ENCODE data around the gene TNN. TPM values are rescaled to one million over a fixed set of nuclear protein-coding genes. Genes with fewer than 3 reads are reported as not detected.

Gene TNN
- total RNA-seq, 4 donors from 2014 or later, result 0.16 to 2.2 (median 0.63) TPM

- Histone ChIP-seq H3K4me1 (peaks cover 2% of the 10 kb centered on the region), H3K4me3 (no peak overlapping the region), H3K27me3 (no peaks in the 10 kb centered on the region), H3K9me3 (no peaks in the 10 kb centered on the region), H3K27ac (no peak overlapping the region), H3K36me3 (peaks cover 12% of the 10 kb centered on the region)
- TF ChIP-seq POLR2A (IDR thresholded peaks at IDR 0.05) (no peak), EP300 (IDR thresholded peaks at IDR 0.05) (no peak), POLR2AphosphoS5 (IDR thresholded peaks at IDR 0.05) (no peak)
- TF ChIP-seq, protein P1, sequence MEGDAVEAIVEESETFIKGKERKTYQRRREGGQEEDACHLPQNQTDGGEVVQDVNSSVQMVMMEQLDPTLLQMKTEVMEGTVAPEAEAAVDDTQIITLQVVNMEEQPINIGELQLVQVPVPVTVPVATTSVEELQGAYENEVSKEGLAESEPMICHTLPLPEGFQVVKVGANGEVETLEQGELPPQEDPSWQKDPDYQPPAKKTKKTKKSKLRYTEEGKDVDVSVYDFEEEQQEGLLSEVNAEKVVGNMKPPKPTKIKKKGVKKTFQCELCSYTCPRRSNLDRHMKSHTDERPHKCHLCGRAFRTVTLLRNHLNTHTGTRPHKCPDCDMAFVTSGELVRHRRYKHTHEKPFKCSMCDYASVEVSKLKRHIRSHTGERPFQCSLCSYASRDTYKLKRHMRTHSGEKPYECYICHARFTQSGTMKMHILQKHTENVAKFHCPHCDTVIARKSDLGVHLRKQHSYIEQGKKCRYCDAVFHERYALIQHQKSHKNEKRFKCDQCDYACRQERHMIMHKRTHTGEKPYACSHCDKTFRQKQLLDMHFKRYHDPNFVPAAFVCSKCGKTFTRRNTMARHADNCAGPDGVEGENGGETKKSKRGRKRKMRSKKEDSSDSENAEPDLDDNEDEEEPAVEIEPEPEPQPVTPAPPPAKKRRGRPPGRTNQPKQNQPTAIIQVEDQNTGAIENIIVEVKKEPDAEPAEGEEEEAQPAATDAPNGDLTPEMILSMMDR (IDR thresholded peaks at IDR 0.05), result no peak
- WGBS, result 90% methylated on average over 4 of the region's 4 CpGs
- no peak for DNase-seq (ENCODE audit: low spot score in 2 of 2)
Observed at GRCh38 chr1:175168782-175169181, 101.1 kb downstream of the TNN start.

DNA sequence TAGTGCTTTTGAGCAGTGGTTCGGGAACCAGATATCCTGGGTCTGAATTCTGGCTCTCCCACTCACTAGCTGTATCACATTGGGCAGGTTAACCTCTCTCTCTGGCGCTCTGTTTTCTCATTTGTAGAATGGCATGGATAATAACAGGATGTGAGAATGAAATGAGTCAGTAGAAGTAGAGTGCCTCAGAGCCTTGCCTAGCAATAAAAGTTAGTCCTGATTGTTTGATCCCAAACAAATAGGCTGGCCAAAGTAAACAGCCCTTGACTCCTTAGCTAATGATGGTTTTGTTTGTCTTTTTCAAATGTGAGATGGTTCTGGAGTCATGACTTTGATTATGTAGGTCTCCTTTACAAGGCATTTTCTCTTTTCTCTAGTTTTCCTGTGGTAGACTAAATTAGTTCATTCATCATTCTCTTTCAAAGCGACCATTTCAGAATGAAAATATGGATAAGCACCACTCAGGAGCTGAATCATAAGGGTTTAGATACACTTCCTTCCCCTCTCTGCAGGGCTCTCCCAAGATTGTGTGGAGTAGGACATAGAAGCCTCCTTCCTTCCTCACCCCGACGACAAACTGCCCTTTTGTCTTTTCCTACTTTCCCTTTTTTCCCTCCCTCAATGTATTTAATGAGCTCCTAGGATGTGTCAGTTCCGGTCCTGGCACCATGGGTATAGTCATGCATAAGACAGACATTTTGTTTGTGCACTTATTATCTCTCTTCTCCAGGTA, 101.8 kb downstream of the TNN start:
- no peaks in the 10 kb centered on the region for H3K27me3 ChIP-seq
- no peak overlapping the region for H3K4me3 ChIP-seq
- no peak for DNase-seq (ENCODE audit: low spot score in 2 of 2)
- H3K4me1 ChIP-seq, result peaks cover 9% of the 10 kb centered on the region
- H3K36me3 ChIP-seq, result peaks cover 10% of the 10 kb centered on the region
- H3K9me3 ChIP-seq, result no peaks in the 10 kb centered on the region
- TF ChIP-seq POLR2AphosphoS5 (IDR thresholded peaks at IDR 0.05) (no peak), POLR2A (IDR thresholded peaks at IDR 0.05) (no peak), EP300 (IDR thresholded peaks at IDR 0.05) (no peak)
- no peak overlapping the region for H3K27ac ChIP-seq
- WGBS, result 86% methylated on average over 6 of the region's 6 CpGs

GRCh38 chr1:175171036-175171913, 103.6 kb downstream of the TNN start:
- no peak for DNase-seq (ENCODE audit: low spot score in 2 of 2)
- TF ChIP-seq EP300 (IDR thresholded peaks at IDR 0.05) (no peak), POLR2AphosphoS5 (IDR thresholded peaks at IDR 0.05) (no peak), POLR2A (IDR thresholded peaks at IDR 0.05) (no peak)
- TF ChIP-seq, protein P1 (IDR thresholded peaks at IDR 0.05), result no peak
- H3K36me3 ChIP-seq, result peaks cover under 1% of the 10 kb centered on the region
- no peaks in the 10 kb centered on the region for H3K9me3 ChIP-seq
- peaks cover 11% of the 10 kb centered on the region for H3K4me1 ChIP-seq
- WGBS, result 91% methylated on average over 9 of the region's 9 CpGs
- H3K27me3 ChIP-seq, result no peaks in the 10 kb centered on the region
- H3K27ac ChIP-seq, result no peak overlapping the region
- H3K4me3 ChIP-seq, result no peak overlapping the region

- DNase-seq (ENCODE audit: low spot score in 2 of 2), result no peak
- WGBS, result 96% methylated on average over 3 of the region's 3 CpGs
Observed at GRCh38 chr1:175172503-175172902, 104.9 kb downstream of the TNN start.

DNA sequence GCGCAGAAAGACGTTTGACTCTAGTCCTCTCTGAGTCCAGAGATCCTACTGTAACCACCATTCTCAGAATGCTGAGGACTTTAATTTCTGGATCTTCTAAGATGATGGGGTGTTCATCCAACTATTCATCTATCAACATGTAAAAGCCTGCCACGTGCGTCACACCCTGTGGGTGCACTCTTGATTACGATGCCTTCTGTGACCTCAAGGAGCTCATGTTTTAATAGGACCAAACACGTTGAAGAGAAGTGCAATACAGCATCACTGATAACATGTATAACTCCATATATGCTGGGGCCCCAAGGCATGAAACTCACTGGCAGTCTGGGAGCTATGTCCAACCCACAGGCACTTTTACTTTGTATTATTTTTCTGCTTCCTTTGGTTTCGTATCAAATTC, 105.9 kb downstream of the TNN start:
- WGBS, result 73% methylated on average over 7 of the region's 7 CpGs
- H3K36me3 ChIP-seq, result peaks cover 6% of the 10 kb centered on the region
- peaks cover 17% of the 10 kb centered on the region for H3K4me1 ChIP-seq
- no peak overlapping the region for H3K4me3 ChIP-seq
- no peak overlapping the region for H3K27ac ChIP-seq
- TF ChIP-seq POLR2A (IDR thresholded peaks at IDR 0.05), result no peak
- no peak for TF ChIP-seq POLR2AphosphoS5 (IDR thresholded peaks at IDR 0.05)
- TF ChIP-seq, protein P1 (IDR thresholded peaks at IDR 0.05), result no peak
- TF ChIP-seq EP300 (IDR thresholded peaks at IDR 0.05), result no peak
- DNase-seq (ENCODE audit: low spot score in 2 of 2), result no peak
- H3K27me3 ChIP-seq, result no peaks in the 10 kb centered on the region
- H3K9me3 ChIP-seq, result no peaks in the 10 kb centered on the region

More at GRCh38 chr1:175172503-175172902, 104.9 kb downstream of the TNN start:
- TF ChIP-seq POLR2AphosphoS5 (IDR thresholded peaks at IDR 0.05) (no peak), POLR2A (IDR thresholded peaks at IDR 0.05) (no peak), EP300 (IDR thresholded peaks at IDR 0.05) (no peak)
- TF ChIP-seq, protein P1 (IDR thresholded peaks at IDR 0.05), result no peak
- Histone ChIP-seq H3K36me3 (peaks cover 6% of the 10 kb centered on the region), H3K4me3 (no peak overlapping the region), H3K4me1 (peaks cover 11% of the 10 kb centered on the region), H3K27me3 (no peaks in the 10 kb centered on the region), H3K27ac (no peak overlapping the region), H3K9me3 (no peaks in the 10 kb centered on the region)
